Osteoblast (primary cell): ENCODE results near the gene ACD. TPM values are rescaled to one million over a fixed set of nuclear protein-coding genes. Genes with fewer than 3 reads are reported as not detected.

ENCODE experiments used
- DNase-seq: peaks from one replicate; pipeline ENCODE4 v3.0.0; 2011; ENCODE audit warnings: low spot score, mixed read lengths; ENCODE audit not compliant: insufficient read length; ENCODE audit errors: missing footprints
- H2AFZ ChIP-seq: 2 replicates; pipeline ENCODE4 v1.6.0; 2011; ENCODE audit warnings: mild to moderate bottlenecking, low read length
- H3K27ac ChIP-seq: 2 replicates; pipeline ENCODE4 v1.5.1; 2011; ENCODE audit warnings: mild to moderate bottlenecking, low read depth, low read length, moderate library complexity
- H3K27me3 ChIP-seq: 2 replicates; pipeline ENCODE4 v1.6.0; 2012; ENCODE audit warnings: mild to moderate bottlenecking, control low read depth, inconsistent platforms, low read length, moderate library complexity; ENCODE audit not compliant: insufficient read depth
- H3K36me3 ChIP-seq: 2 replicates; pipeline ENCODE4 v1.5.1; 2011; ENCODE audit warnings: mild to moderate bottlenecking, low read length, control low read depth, moderate library complexity; ENCODE audit not compliant: insufficient read depth
- H3K4me1 ChIP-seq: 2 replicates; pipeline ENCODE4 v1.5.1; 2011; ENCODE audit warnings: mild to moderate bottlenecking, low read length, control low read depth, moderate library complexity; ENCODE audit not compliant: insufficient read depth
- H3K4me2 ChIP-seq: 2 replicates; pipeline ENCODE4 v1.6.0; 2011; ENCODE audit warnings: mild to moderate bottlenecking, low read length; ENCODE audit not compliant: insufficient read depth
- H3K4me3 ChIP-seq: fragments of 200-600 bp; sonication (generic); 3 replicates; pipeline ENCODE4 v1.5.1; 2012; ENCODE audit warnings: mild to moderate bottlenecking, low read length, inconsistent platforms; ENCODE audit not compliant: insufficient read depth
- H3K79me2 ChIP-seq: 2 replicates; pipeline ENCODE4 v1.6.0; 2012; ENCODE audit warnings: mild to moderate bottlenecking, low read length, control low read depth, inconsistent platforms; ENCODE audit not compliant: insufficient read depth
- H3K9me3 ChIP-seq: 2 replicates; pipeline ENCODE4 v1.5.1; 2011; ENCODE audit warnings: low read depth, low read length, control low read depth
- H4K20me1 ChIP-seq: 2 replicates; pipeline ENCODE4 v1.6.0; 2012; ENCODE audit warnings: mild to moderate bottlenecking, low read length, control low read depth; ENCODE audit not compliant: insufficient read depth
- total RNA-seq: library from RNA; depleted of rRNA; stranded (reverse); fragments of >200 nt; gene quantifications from 2 replicates; pipeline ENCODE4 v1.2.3, GENCODE V29; 2012
- TF ChIP-seq, protein P1 (sequence below): IDR thresholded peaks from 2 replicates; pipeline ENCODE4 v1.5.1; 2011; ENCODE audit warnings: mild to moderate bottlenecking, low read depth, low read length, moderate library complexity; ENCODE audit errors: extremely low read depth

The ACD gene
- total RNA-seq, 1 donor = 18.8 TPM

DNA sequence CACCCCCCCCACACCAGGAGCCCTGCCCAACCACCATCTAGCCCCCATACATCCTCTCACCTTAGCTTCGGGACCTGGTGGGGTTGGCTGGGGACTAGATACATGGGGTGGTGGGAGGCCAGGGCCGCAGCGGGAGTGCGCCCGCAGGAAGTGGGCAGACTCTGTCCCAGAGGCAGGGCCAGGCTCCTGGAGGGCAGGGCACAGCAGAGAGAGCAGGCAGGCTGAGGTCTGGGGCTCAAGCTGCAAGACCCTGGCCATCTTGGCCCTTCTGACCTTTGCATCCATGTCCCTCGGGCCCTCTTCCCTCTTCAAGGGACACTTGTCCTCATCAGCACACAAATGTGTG is 3.8 kb upstream of the ACD start:
- TF ChIP-seq, protein P1, sequence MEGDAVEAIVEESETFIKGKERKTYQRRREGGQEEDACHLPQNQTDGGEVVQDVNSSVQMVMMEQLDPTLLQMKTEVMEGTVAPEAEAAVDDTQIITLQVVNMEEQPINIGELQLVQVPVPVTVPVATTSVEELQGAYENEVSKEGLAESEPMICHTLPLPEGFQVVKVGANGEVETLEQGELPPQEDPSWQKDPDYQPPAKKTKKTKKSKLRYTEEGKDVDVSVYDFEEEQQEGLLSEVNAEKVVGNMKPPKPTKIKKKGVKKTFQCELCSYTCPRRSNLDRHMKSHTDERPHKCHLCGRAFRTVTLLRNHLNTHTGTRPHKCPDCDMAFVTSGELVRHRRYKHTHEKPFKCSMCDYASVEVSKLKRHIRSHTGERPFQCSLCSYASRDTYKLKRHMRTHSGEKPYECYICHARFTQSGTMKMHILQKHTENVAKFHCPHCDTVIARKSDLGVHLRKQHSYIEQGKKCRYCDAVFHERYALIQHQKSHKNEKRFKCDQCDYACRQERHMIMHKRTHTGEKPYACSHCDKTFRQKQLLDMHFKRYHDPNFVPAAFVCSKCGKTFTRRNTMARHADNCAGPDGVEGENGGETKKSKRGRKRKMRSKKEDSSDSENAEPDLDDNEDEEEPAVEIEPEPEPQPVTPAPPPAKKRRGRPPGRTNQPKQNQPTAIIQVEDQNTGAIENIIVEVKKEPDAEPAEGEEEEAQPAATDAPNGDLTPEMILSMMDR = no peak
- H3K9me3 ChIP-seq = no peaks in the 10 kb centered on the region
- DNase-seq = peak; percentile 77
- H3K4me3 ChIP-seq = no peak overlapping the region
- no peak overlapping the region for H2AFZ ChIP-seq
- H4K20me1 ChIP-seq = peaks cover 6% of the 10 kb centered on the region
- H3K27me3 ChIP-seq = no peaks in the 10 kb centered on the region
- peaks cover 15% of the 10 kb centered on the region for H3K79me2 ChIP-seq
- no peak overlapping the region for H3K4me2 ChIP-seq
- peaks cover 23% of the 10 kb centered on the region for H3K4me1 ChIP-seq
- no peak overlapping the region for H3K27ac ChIP-seq
- H3K36me3 ChIP-seq = peaks cover 5% of the 10 kb centered on the region

DNA sequence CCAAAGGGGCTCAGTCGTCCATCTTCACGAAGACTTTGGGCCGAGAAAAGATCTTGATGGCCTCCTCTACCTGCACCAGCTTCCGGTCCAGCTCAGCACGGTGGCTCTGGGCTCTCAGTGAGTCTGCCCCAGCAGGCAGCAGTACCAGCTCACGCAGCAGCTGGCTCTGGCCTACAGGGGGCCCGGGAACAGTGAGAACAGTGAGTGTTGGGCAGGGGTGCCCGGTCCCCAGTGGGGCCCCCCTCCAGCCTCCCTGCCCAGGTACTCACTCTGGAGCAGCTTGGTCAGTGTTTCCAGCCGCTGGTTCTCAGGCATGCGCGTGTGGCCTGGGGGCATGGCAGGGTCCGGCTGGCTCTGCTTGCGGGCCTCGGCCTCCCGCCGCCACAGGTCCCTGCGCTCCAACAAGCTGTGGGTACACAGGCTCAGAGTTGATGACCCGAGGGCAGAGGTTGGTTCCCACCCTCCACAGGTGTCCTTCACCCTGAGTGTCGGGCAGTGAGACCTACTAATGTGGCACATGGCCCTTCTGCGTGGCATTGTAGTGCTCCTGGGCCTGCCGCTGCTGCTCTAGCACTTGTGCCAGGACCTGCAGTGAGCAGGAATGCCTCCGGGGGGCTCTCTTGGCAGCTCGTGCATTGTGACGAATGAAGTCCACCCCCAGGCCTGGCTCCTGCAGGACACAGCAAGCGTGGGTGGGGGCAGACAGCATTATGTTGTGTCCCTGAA is 3.3 kb upstream of the ACD start:
- Histone ChIP-seq H3K36me3 (peaks cover 5% of the 10 kb centered on the region), H3K4me1 (peaks cover 25% of the 10 kb centered on the region), H3K4me3 (no peak overlapping the region), H3K27ac (no peak overlapping the region), H2AFZ (no peak overlapping the region), H4K20me1 (peaks cover 6% of the 10 kb centered on the region), H3K27me3 (no peaks in the 10 kb centered on the region), H3K79me2 (peaks cover 17% of the 10 kb centered on the region), H3K9me3 (no peaks in the 10 kb centered on the region), H3K4me2 (no peak overlapping the region)
- peak; percentile 92 for DNase-seq
- TF ChIP-seq, protein P1 = no peak

- TF ChIP-seq, protein P1 = no peak
- peaks cover 17% of the 10 kb centered on the region for H3K79me2 ChIP-seq
Observed at GRCh38 chr16:67662653-67663010, 2.6 kb upstream of the ACD start.

DNA sequence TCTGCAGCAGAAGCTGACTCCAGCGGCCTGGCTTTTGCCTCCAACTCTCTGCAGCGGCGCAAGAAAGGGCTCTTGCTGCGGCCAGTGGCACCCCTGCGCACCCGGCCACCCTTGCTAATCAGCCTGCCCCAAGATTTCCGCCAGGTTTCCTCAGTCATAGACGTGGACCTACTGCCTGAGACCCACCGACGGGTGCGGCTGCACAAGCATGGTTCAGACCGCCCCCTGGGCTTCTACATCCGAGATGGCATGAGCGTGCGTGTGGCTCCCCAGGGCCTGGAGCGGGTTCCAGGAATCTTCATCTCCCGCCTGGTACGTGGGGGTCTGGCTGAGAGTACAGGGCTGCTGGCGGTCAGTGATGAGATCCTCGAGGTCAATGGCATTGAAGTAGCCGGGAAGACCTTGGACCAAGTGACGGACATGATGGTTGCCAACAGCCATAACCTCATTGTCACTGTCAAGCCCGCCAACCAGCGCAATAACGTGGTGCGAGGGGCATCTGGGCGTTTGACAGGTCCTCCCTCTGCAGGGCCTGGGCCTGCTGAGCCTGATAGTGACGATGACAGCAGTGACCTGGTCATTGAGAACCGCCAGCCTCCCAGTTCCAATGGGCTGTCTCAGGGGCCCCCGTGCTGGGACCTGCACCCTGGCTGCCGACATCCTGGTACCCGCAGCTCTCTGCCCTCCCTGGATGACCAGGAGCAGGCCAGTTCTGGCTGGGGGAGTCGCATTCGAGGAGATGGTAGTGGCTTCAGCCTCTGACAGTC is 2.0 kb upstream of the ACD start:
- peak; percentile 66 for DNase-seq
- peaks cover 5% of the 10 kb centered on the region for H3K36me3 ChIP-seq
- TF ChIP-seq, protein P1 = no peak
- H3K4me3 ChIP-seq = no peak overlapping the region
- no peak overlapping the region for H3K27ac ChIP-seq
- H3K4me1 ChIP-seq = peaks cover 18% of the 10 kb centered on the region
- no peaks in the 10 kb centered on the region for H3K9me3 ChIP-seq
- peaks cover 17% of the 10 kb centered on the region for H3K79me2 ChIP-seq
- no peaks in the 10 kb centered on the region for H3K27me3 ChIP-seq
- H4K20me1 ChIP-seq = peaks cover 6% of the 10 kb centered on the region
- H3K4me2 ChIP-seq = no peak overlapping the region
- H2AFZ ChIP-seq = no peak overlapping the region

More at GRCh38 chr16:67662653-67663010, 2.6 kb upstream of the ACD start:
- Histone ChIP-seq H3K4me2 (no peak overlapping the region), H3K36me3 (peaks cover 5% of the 10 kb centered on the region), H3K9me3 (no peaks in the 10 kb centered on the region), H3K27me3 (no peaks in the 10 kb centered on the region), H3K4me1 (peaks cover 23% of the 10 kb centered on the region), H3K27ac (no peak overlapping the region), H4K20me1 (peaks cover 6% of the 10 kb centered on the region), H2AFZ (no peak overlapping the region), H3K4me3 (no peak overlapping the region)
- peak; percentile 92 for DNase-seq
